Testis (tissue), 5 donors: ENCODE data around the gene MRPL44. TPM values are rescaled to one million over a fixed set of nuclear protein-coding genes. Genes with fewer than 3 reads are reported as not detected.

Experiments used
- DNase-seq: peaks from one replicate; pipeline ENCODE4 v3.0.0-alpha.2; 2019
- H3K27ac ChIP-seq, 2 donors: fragments of 200-600 bp; sonication (generic); one replicate each; pipeline ENCODE4 v1.5.1; 2019
- H3K27me3 ChIP-seq: fragments of 200-600 bp; sonication (generic); one replicate; pipeline ENCODE4 v1.5.1; 2019
- H3K36me3 ChIP-seq: fragments of 200-600 bp; sonication (generic); one replicate; pipeline ENCODE4 v1.5.1; 2017; ENCODE audit warnings: low read depth; ENCODE audit errors: missing control alignments
- H3K4me1 ChIP-seq: fragments of 200-600 bp; sonication (generic); one replicate; pipeline ENCODE4 v1.5.1; 2019
- H3K4me3 ChIP-seq, 2 donors: fragments of 200-600 bp; sonication (generic); one replicate each; pipeline ENCODE4 v1.5.1; 2017 to 2019
- H3K9me3 ChIP-seq: fragments of 200-600 bp; sonication (generic); one replicate; pipeline ENCODE4 v1.5.1; 2017
- CTCF ChIP-seq, 3 experiments: fragments of 450-650 bp in 2 of 3; fragments of 200-600 bp in 1 of 3; sonication (generic) in 1 of 3; IDR thresholded peaks; one replicate each; pipeline ENCODE4 v1.5.1; 2016 to 2019; ENCODE audit warnings: antibody characterized with exemption in 3 of 3, mild to moderate bottlenecking in 2 of 3, moderate library complexity in 1 of 3
- POLR2A ChIP-seq: fragments of 450-650 bp; IDR thresholded peaks from one replicate; pipeline ENCODE4 v1.6.1; 2017; ENCODE audit warnings: antibody characterized with exemption, mild to moderate bottlenecking, moderate library complexity
- WGBS, 2 donors: methylation state at CpG; one replicate each; pipeline ENCODE4 v1.1.5; 2018; 5-methylcytosine and 5-hydroxymethylcytosine counted together
- intact Hi-C: fragments of 100-400 bp; cut with DNase I; formaldehyde crosslinking; loops from one replicate; pipeline ENCODE4 v1.15.1; 2023; ENCODE audit warnings: low total_unique reads
- long read RNA-seq, 2 donors: transcript quantifications; one replicate each; lab custom pipeline, GENCODE V29; 2026
- polyA plus RNA-seq: library from polyadenylated mRNA; stranded (reverse); fragments of 350-450 nt; fragmentation: Illumina TruSeq; extraction: RNeasy Lipid Tissue Mini Kit (QIAGEN cat#74804); gene quantifications from one replicate; pipeline ENCODE4 v1.2.3, GENCODE V29; 2014; ENCODE audit warnings: low read depth, low replicate concordance; ENCODE audit not compliant: insufficient read depth
- total RNA-seq, 2 donors: library from RNA; depleted of rRNA; stranded (reverse); fragments of >200 nt; gene quantifications; one replicate each; pipeline ENCODE4 v1.2.3, GENCODE V29; 2016

Gene MRPL44
- total RNA-seq (10 to 100 TPM; 36.6 to 39.4 TPM), polyA plus RNA-seq (37.4 TPM)
- long read RNA-seq, donor 1, transcript MRPL44-201 (4 exons, 1,748 nt), result major isoform, 20 of 20 reads
- long read RNA-seq, donor 1, partial matches to known transcripts, result 0 of 20 reads
- long read RNA-seq, donor 1, other reads (novel, unspliced or antisense), result 0 of 20 reads
- long read RNA-seq, donor 2, transcript MRPL44-201 (4 exons, 1,748 nt), result major isoform, 14 of 14 reads
- long read RNA-seq, donor 2, partial matches to known transcripts, result 0 of 14 reads
- long read RNA-seq, donor 2, other reads (novel, unspliced or antisense), result 0 of 14 reads

- peak in 2 of 3 experiments; percentile 7 to 16 for TF ChIP-seq CTCF (IDR thresholded peaks at IDR 0.05)
- TF ChIP-seq POLR2A, result peak; percentile 40
- H3K4me1 ChIP-seq, result peaks cover 31% of the 10 kb centered on the region
- peak within 1 kb of the TSS; percentile 97 to 99 for H3K4me3 ChIP-seq
- H3K27me3 ChIP-seq, result no peaks in the 10 kb centered on the region
- H3K27ac ChIP-seq, result peak within 1 kb of the TSS; percentile 88 to 93
- DNase-seq, result peak; percentile 97
- whole genome bisulfite sequencing, 2 donors, result 0 to 1% methylated on average over 41 to 65 of the region's 65 CpGs
- H3K36me3 ChIP-seq, result no peaks in the 10 kb centered on the region
- no peaks in the 10 kb centered on the region for H3K9me3 ChIP-seq
- intact Hi-C loops, result no loop called here
These were observed at the start of gene MRPL44 for GRCh38 chr2:223957092-223957851. Gene MRPL44 (plus strand): TSS chr2:223957463. CDS start chr2:223957473, 10 bp downstream.

GRCh38 chr2:223908304-223908998 is 48.8 kb upstream of the MRPL44 start:
- intact Hi-C loops, result no loop called here
- Histone ChIP-seq H3K36me3 (no peaks in the 10 kb centered on the region), H3K4me1 (no peaks in the 10 kb centered on the region), H3K27me3 (no peaks in the 10 kb centered on the region), H3K9me3 (no peaks in the 10 kb centered on the region), H3K27ac (no peak overlapping the region), H3K4me3 (no peak overlapping the region)
- TF ChIP-seq POLR2A (no peak), CTCF (IDR thresholded peaks at IDR 0.05) (no peak)
- WGBS, 2 donors, result 69 to 78% methylated on average over 8 of the region's 8 CpGs
- DNase-seq, result no peak

GRCh38 chr2:223909001-223909741 is 48.1 kb upstream of the MRPL44 start:
- 70 to 77% methylated on average over 7 of the region's 7 CpGs for WGBS, 2 donors
- Histone ChIP-seq H3K4me3 (no peak overlapping the region), H3K27me3 (no peaks in the 10 kb centered on the region), H3K27ac (no peak overlapping the region), H3K36me3 (no peaks in the 10 kb centered on the region), H3K4me1 (no peaks in the 10 kb centered on the region), H3K9me3 (no peaks in the 10 kb centered on the region)
- TF ChIP-seq POLR2A (no peak), CTCF (IDR thresholded peaks at IDR 0.05) (no peak)
- intact Hi-C loops, result no loop called here
- no peak for DNase-seq

- H3K27me3 ChIP-seq, result no peaks in the 10 kb centered on the region
- no peak overlapping the region for H3K4me3 ChIP-seq
- no peaks in the 10 kb centered on the region for H3K4me1 ChIP-seq
- intact Hi-C loops, result no loop called here
- DNase-seq, result no peak
- peaks cover 3% of the 10 kb centered on the region for H3K36me3 ChIP-seq
- H3K27ac ChIP-seq, result no peak overlapping the region
- H3K9me3 ChIP-seq, result no peaks in the 10 kb centered on the region
- TF ChIP-seq CTCF (IDR thresholded peaks at IDR 0.05) (no peak), POLR2A (no peak)
These were observed 42.9 kb upstream of the MRPL44 start for GRCh38 chr2:223914324-223914723.
